Hepatocyte (in vitro differentiated cells): Measurements from ENCODE around the gene PMP22. TPM values are rescaled to one million over a fixed set of nuclear protein-coding genes. Genes with fewer than 3 reads are reported as not detected.
A peak's percentile ranks its signal among the peaks of the same experiment; 100 is the strongest.

Source experiments
- DNase-seq: peaks from one replicate; pipeline ENCODE4 v3.0.0-alpha.2; 2016; ENCODE audit warnings: low spot score
- H2AFZ ChIP-seq: fragments of 200-600 bp; sonication (generic); 2 replicates; pipeline ENCODE4 v1.6.0; 2016; ENCODE audit warnings: antibody characterized with exemption, mild to moderate bottlenecking
- H3K27ac ChIP-seq: fragments of 200-600 bp; sonication (generic); 2 replicates; pipeline ENCODE4 v1.5.1; 2016; ENCODE audit warnings: mild to moderate bottlenecking
- H3K27me3 ChIP-seq: fragments of 200-600 bp; sonication (generic); 2 replicates; pipeline ENCODE4 v1.6.1; 2016
- H3K36me3 ChIP-seq: fragments of 200-600 bp; sonication (generic); replicated peaks from 2 replicates; pipeline ENCODE4 v1.5.1; 2016; ENCODE audit warnings: low read depth; ENCODE audit not compliant: insufficient read depth
- H3K4me1 ChIP-seq: fragments of 200-600 bp; sonication (generic); 2 replicates; pipeline ENCODE4 v1.5.1; 2016; ENCODE audit warnings: mild to moderate bottlenecking, moderate library complexity; ENCODE audit not compliant: insufficient read depth
- H3K4me2 ChIP-seq: fragments of 200-600 bp; sonication (generic); 2 replicates; pipeline ENCODE4 v1.6.0; 2016
- H3K4me3 ChIP-seq: fragments of 200-600 bp; sonication (generic); 2 replicates; pipeline ENCODE4 v1.5.1; 2016; ENCODE audit warnings: mild to moderate bottlenecking
- H3K79me2 ChIP-seq: fragments of 200-600 bp; sonication (generic); 2 replicates; pipeline ENCODE4 v1.6.0; 2017; ENCODE audit warnings: mild to moderate bottlenecking
- H3K9me2 ChIP-seq: fragments of 200-600 bp; sonication (generic); replicated peaks from 2 replicates; pipeline ENCODE4 v1.6.0; 2017; ENCODE audit warnings: mild to moderate bottlenecking; ENCODE audit not compliant: insufficient read depth
- H3K9me3 ChIP-seq: fragments of 200-600 bp; sonication (generic); 2 replicates; pipeline ENCODE4 v1.5.1; 2016; ENCODE audit warnings: low read depth, mild to moderate bottlenecking
- H4K20me1 ChIP-seq: fragments of 200-600 bp; sonication (generic); 2 replicates; pipeline ENCODE4 v1.6.0; 2016; ENCODE audit warnings: mild to moderate bottlenecking; ENCODE audit not compliant: insufficient read depth, poor library complexity, severe bottlenecking
- CTCF ChIP-seq: fragments of 200-600 bp; sonication (generic); IDR thresholded peaks from 2 replicates; pipeline ENCODE4 v1.5.1; 2016; ENCODE audit warnings: antibody characterized with exemption, mild to moderate bottlenecking; ENCODE audit not compliant: poor library complexity
- EZH2 ChIP-seq: fragments of 200-600 bp; sonication (generic); IDR thresholded peaks from 2 replicates; pipeline ENCODE4 v1.6.1; 2016; ENCODE audit warnings: antibody characterized with exemption, mild to moderate bottlenecking, borderline replicate concordance
- EZH2phosphoT487 ChIP-seq: fragments of 200-600 bp; sonication (generic); IDR thresholded peaks from one replicate; pipeline ENCODE4 v1.6.1; 2018; ENCODE audit warnings: antibody characterized with exemption, mild to moderate bottlenecking, low read depth, moderate library complexity; ENCODE audit not compliant: unreplicated experiment, severe bottlenecking
- WGBS: methylation state at CpG from one replicate; pipeline ENCODE4 v1.1.6; 2016; ENCODE audit warnings: low lambda C conversion rate; ENCODE audit errors: missing lambda C conversion rate; 5-methylcytosine and 5-hydroxymethylcytosine counted together
- polyA plus RNA-seq: library from polyadenylated mRNA; unstranded; fragments of >200 nt; fragmentation: Nextera tagmentation; extraction: Ambion mirVana; gene quantifications from 2 replicates; pipeline ENCODE4 v1.2.1, GENCODE V29; 2016
- total RNA-seq: library from RNA; depleted of rRNA; stranded (reverse); fragments of >200 nt; gene quantifications from 2 replicates; pipeline ENCODE4 v1.2.3, GENCODE V29; 2014

Gene PMP22
- total and polyA plus RNA-seq, 2 experiments from 2014 or later = 111 to 163 TPM

GRCh38 chr17:15284107-15284506 is 19.0 kb upstream of the PMP22 start:
- H3K4me1 ChIP-seq = no peaks in the 10 kb centered on the region
- no peaks in the 10 kb centered on the region for H3K79me2 ChIP-seq
- no peak overlapping the region for H3K27ac ChIP-seq
- no peak for DNase-seq
- no peaks in the 10 kb centered on the region for H3K9me3 ChIP-seq
- no peaks in the 10 kb centered on the region for H3K36me3 ChIP-seq
- H3K27me3 ChIP-seq = no peaks in the 10 kb centered on the region
- TF ChIP-seq EZH2 (no peak), CTCF (no peak)
- H3K4me2 ChIP-seq = no peak overlapping the region
- H3K4me3 ChIP-seq = no peak overlapping the region
- no peaks in the 10 kb centered on the region for H4K20me1 ChIP-seq
- H2AFZ ChIP-seq = no peak overlapping the region
- 96% methylated on average over 6 of the region's 6 CpGs for WGBS
- no peaks in the 10 kb centered on the region for H3K9me2 ChIP-seq

DNA sequence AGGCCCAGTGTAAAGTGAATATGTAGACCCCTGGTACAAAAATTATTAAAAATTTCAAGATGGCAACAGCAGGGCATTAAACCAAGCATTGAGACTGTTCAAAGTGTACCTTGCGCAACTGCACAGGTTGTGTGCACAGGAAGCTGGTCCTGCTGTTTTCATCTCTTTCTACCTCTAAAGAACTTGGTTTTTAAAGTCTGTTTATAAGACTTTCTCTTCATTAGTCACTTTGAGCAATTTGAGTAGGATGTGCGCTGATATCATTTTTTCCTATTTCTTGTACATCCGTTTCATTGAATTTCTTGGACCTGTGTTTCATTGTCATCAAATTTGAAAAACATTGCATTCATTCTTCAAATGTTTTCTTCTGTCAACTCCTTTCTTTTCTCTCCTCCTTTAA is 16.8 kb upstream of the PMP22 start:
- no peaks in the 10 kb centered on the region for H3K79me2 ChIP-seq
- no peaks in the 10 kb centered on the region for H3K4me1 ChIP-seq
- H2AFZ ChIP-seq = no peak overlapping the region
- no peak for DNase-seq
- H3K4me3 ChIP-seq = no peak overlapping the region
- TF ChIP-seq CTCF (no peak), EZH2 (no peak), EZH2phosphoT487 (no peak)
- H3K27me3 ChIP-seq = no peaks in the 10 kb centered on the region
- no peaks in the 10 kb centered on the region for H3K9me3 ChIP-seq
- H4K20me1 ChIP-seq = no peaks in the 10 kb centered on the region
- WGBS = 90% methylated on average over 3 of the region's 3 CpGs
- no peaks in the 10 kb centered on the region for H3K36me3 ChIP-seq
- no peak overlapping the region for H3K4me2 ChIP-seq
- H3K27ac ChIP-seq = no peak overlapping the region
- H3K9me2 ChIP-seq = no peaks in the 10 kb centered on the region

- Histone ChIP-seq H3K27ac (peak overlapping the region; percentile 58), H3K9me3 (no peaks in the 10 kb centered on the region), H3K36me3 (no peaks in the 10 kb centered on the region), H3K9me2 (no peaks in the 10 kb centered on the region), H3K4me3 (no peak overlapping the region), H2AFZ (no peak overlapping the region), H3K79me2 (no peaks in the 10 kb centered on the region), H3K4me1 (no peaks in the 10 kb centered on the region), H4K20me1 (no peaks in the 10 kb centered on the region), H3K27me3 (no peaks in the 10 kb centered on the region), H3K4me2 (peak overlapping the region; percentile 43)
- 56% methylated on average over 2 of the region's 2 CpGs for WGBS
- DNase-seq = peak; percentile 55
- TF ChIP-seq EZH2phosphoT487 = no peak
- TF ChIP-seq EZH2 = no peak
- no peak for TF ChIP-seq CTCF
Observed at GRCh38 chr17:15278924-15279477, 13.9 kb upstream of the PMP22 start.

GRCh38 chr17:15278380-15278779 is 13.3 kb upstream of the PMP22 start:
- no peaks in the 10 kb centered on the region for H4K20me1 ChIP-seq
- no peaks in the 10 kb centered on the region for H3K4me1 ChIP-seq
- no peaks in the 10 kb centered on the region for H3K27me3 ChIP-seq
- H3K27ac ChIP-seq = peak overlapping the region; percentile 58
- H2AFZ ChIP-seq = no peak overlapping the region
- no peak for TF ChIP-seq EZH2phosphoT487
- no peak for TF ChIP-seq EZH2
- TF ChIP-seq CTCF = no peak
- H3K4me2 ChIP-seq = peak overlapping the region; percentile 43
- no peaks in the 10 kb centered on the region for H3K9me2 ChIP-seq
- H3K9me3 ChIP-seq = no peaks in the 10 kb centered on the region
- DNase-seq = no peak
- H3K4me3 ChIP-seq = no peak overlapping the region
- no peaks in the 10 kb centered on the region for H3K36me3 ChIP-seq
- WGBS = 40% methylated on average over 6 of the region's 6 CpGs
- no peaks in the 10 kb centered on the region for H3K79me2 ChIP-seq
